Vagina (tissue), 2 donors: Measurements from ENCODE around the gene DHX15. TPM values are rescaled to one million over a fixed set of nuclear protein-coding genes. Genes with fewer than 3 reads are reported as not detected.

Source experiments
- DNase-seq, 2 donors: peaks; one replicate each; pipeline ENCODE4 v3.0.0-alpha.2; 2017; ENCODE audit errors: extremely low spot score in 2 of 2
- H3K27ac ChIP-seq: fragments of 200-600 bp; sonication (generic); one replicate; pipeline ENCODE4 v1.5.1; 2019
- H3K27me3 ChIP-seq: fragments of 200-600 bp; sonication (generic); one replicate; pipeline ENCODE4 v1.5.1; 2019
- H3K36me3 ChIP-seq, 2 donors: fragments of 200-600 bp; sonication (generic); one replicate each; pipeline ENCODE4 v1.5.1; 2017 to 2019
- H3K4me1 ChIP-seq: fragments of 200-600 bp; sonication (generic); one replicate; pipeline ENCODE4 v1.5.1; 2019
- H3K4me3 ChIP-seq, 2 donors: fragments of 200-600 bp; sonication (generic); 1 replicate in 1 of 2; 2 replicates in 1 of 2; pipeline ENCODE4 v1.5.1; 2016 to 2019
- H3K9me3 ChIP-seq: fragments of 200-600 bp; sonication (generic); one replicate; pipeline ENCODE4 v1.5.1; 2019
- CTCF ChIP-seq, 3 experiments: fragments of 450-650 bp in 2 of 3; fragments of 200-600 bp in 1 of 3; sonication (generic) in 1 of 3; IDR thresholded peaks; one replicate each; pipeline ENCODE4 v1.5.1; 2017 to 2019; ENCODE audit warnings: antibody characterized with exemption in 3 of 3, mild to moderate bottlenecking in 2 of 3, moderate library complexity in 2 of 3
- POLR2A ChIP-seq, 2 donors: fragments of 450-650 bp; IDR thresholded peaks; one replicate each; pipeline ENCODE4 v1.6.1; 2017; ENCODE audit warnings: antibody characterized with exemption in 2 of 2, mild to moderate bottlenecking in 2 of 2, moderate library complexity in 2 of 2
- POLR2AphosphoS5 ChIP-seq, 2 donors: sonication (generic); formaldehyde crosslinking; IDR thresholded peaks; one replicate each; pipeline ENCODE4 v1.9.0; 2017; ENCODE audit warnings: antibody characterized with exemption in 2 of 2, mild to moderate bottlenecking in 2 of 2, low read depth in 1 of 2; ENCODE audit not compliant: insufficient read depth in 1 of 2
- intact Hi-C: fragments of 100-400 bp; cut with DNase I; formaldehyde crosslinking; loops from one replicate; pipeline ENCODE4 v1.15.1; 2023
- total RNA-seq: library from RNA; depleted of rRNA; stranded (reverse); fragments of >200 nt; gene quantifications from one replicate; pipeline ENCODE4 v1.2.3, GENCODE V29; 2016

The DHX15 gene
- total RNA-seq, 1 donor from 2014 or later, result 140 TPM

GRCh38 chr4:24588216-24588954 lies 4.0 kb upstream of the DHX15 start:
- no peak for TF ChIP-seq POLR2A (IDR thresholded peaks at IDR 0.05)
- no peak for TF ChIP-seq CTCF (IDR thresholded peaks at IDR 0.05)
- TF ChIP-seq POLR2AphosphoS5 (IDR thresholded peaks at IDR 0.05; ENCODE audit: insufficient read depth in 1 of 2, low read depth in 1 of 2), result no peak
- Histone ChIP-seq H3K4me3 (no peak overlapping the region), H3K27ac (no peak overlapping the region), H3K36me3 (no peaks in the 10 kb centered on the region), H3K27me3 (no peaks in the 10 kb centered on the region), H3K9me3 (no peaks in the 10 kb centered on the region), H3K4me1 (no peaks in the 10 kb centered on the region)
- DNase-seq, result no peak
- intact Hi-C loops, result no loop called here

- peaks cover 45% of the 10 kb centered on the region for H3K4me1 ChIP-seq
- TF ChIP-seq POLR2AphosphoS5 (IDR thresholded peaks at IDR 0.05; ENCODE audit: insufficient read depth in 1 of 2, low read depth in 1 of 2) (no peak), POLR2A (IDR thresholded peaks at IDR 0.05) (no peak), CTCF (IDR thresholded peaks at IDR 0.05) (no peak)
- no peak for DNase-seq
Measured at GRCh38 chr4:24583451-24584210, 723 bp downstream of the DHX15 start.

GRCh38 chr4:24582235-24582832 lies 2.0 kb downstream of the DHX15 start:
- no peak for DNase-seq
- Histone ChIP-seq H3K4me3 (peak overlapping the region; percentile 76 to 91), H3K36me3 (no peaks in the 10 kb centered on the region), H3K27ac (peak overlapping the region; percentile 97), H3K27me3 (no peaks in the 10 kb centered on the region), H3K4me1 (peaks cover 58% of the 10 kb centered on the region), H3K9me3 (no peaks in the 10 kb centered on the region)
- intact Hi-C loops, result no loop called here
- TF ChIP-seq POLR2A (IDR thresholded peaks at IDR 0.05) (no peak), POLR2AphosphoS5 (IDR thresholded peaks at IDR 0.05; ENCODE audit: insufficient read depth in 1 of 2, low read depth in 1 of 2) (no peak), CTCF (IDR thresholded peaks at IDR 0.05) (no peak)

More at GRCh38 chr4:24583451-24584210, 723 bp downstream of the DHX15 start:
- Histone ChIP-seq H3K27ac (peak overlapping the region; percentile 97), H3K4me3 (peak overlapping the region; percentile 76 to 91), H3K9me3 (no peaks in the 10 kb centered on the region), H3K36me3 (no peaks in the 10 kb centered on the region), H3K27me3 (no peaks in the 10 kb centered on the region)
- intact Hi-C loops, result no loop called here

GRCh38 chr4:24578364-24578763 lies 6.0 kb downstream of the DHX15 start:
- Histone ChIP-seq H3K9me3 (no peaks in the 10 kb centered on the region), H3K27ac (no peak overlapping the region), H3K4me1 (peaks cover 70% of the 10 kb centered on the region), H3K27me3 (no peaks in the 10 kb centered on the region), H3K4me3 (no peak overlapping the region), H3K36me3 (peaks cover 0 to 25% of the 10 kb centered on the region in 2 donors)
- intact Hi-C loops, result no loop called here
- TF ChIP-seq CTCF (IDR thresholded peaks at IDR 0.05) (no peak), POLR2A (IDR thresholded peaks at IDR 0.05) (no peak), POLR2AphosphoS5 (IDR thresholded peaks at IDR 0.05; ENCODE audit: insufficient read depth in 1 of 2, low read depth in 1 of 2) (no peak)
- no peak for DNase-seq
